Measurements from ENCODE around the gene VPREB3.

The VPREB3 gene

GRCh38 chr22:23722724-23723123 is 31.5 kb downstream of the VPREB3 start:
- no peak for DNase-seq

GRCh38 chr22:23722160-23722559 is 32.1 kb downstream of the VPREB3 start:
- DNase-seq, result no peak

GRCh38 chr22:23720855-23721254 is 33.4 kb downstream of the VPREB3 start:
- no peak for DNase-seq

- no peak for DNase-seq
Observed at GRCh38 chr22:23718371-23719165, 35.7 kb downstream of the VPREB3 start.

- peak; percentile 66 for DNase-seq
Observed at GRCh38 chr22:23716811-23717801, 37.1 kb downstream of the VPREB3 start.

- no peak for DNase-seq
Observed at GRCh38 chr22:23715806-23716375, 38.3 kb downstream of the VPREB3 start.

GRCh38 chr22:23714596-23715578 is 39.3 kb downstream of the VPREB3 start:
- DNase-seq, result no peak

GRCh38 chr22:23713696-23714595 is 40.3 kb downstream of the VPREB3 start:
- no peak for DNase-seq

- no peak for DNase-seq
Observed at GRCh38 chr22:23712256-23712655, 42.0 kb downstream of the VPREB3 start.

GRCh38 chr22:23709107-23709506 is 45.1 kb downstream of the VPREB3 start:
- no peak for DNase-seq

GRCh38 chr22:23708270-23708669 is 46.0 kb downstream of the VPREB3 start:
- DNase-seq, result no peak

GRCh38 chr22:23705358-23705757 is 48.9 kb downstream of the VPREB3 start:
- no peak for DNase-seq

GRCh38 chr22:23704829-23705228 is 49.4 kb downstream of the VPREB3 start:
- no peak for DNase-seq

GRCh38 chr22:23704062-23704461 is 50.2 kb downstream of the VPREB3 start:
- DNase-seq, result no peak
